ENCODE results near the gene CCDC9.

The CCDC9 gene

GRCh38 chr19:47255879-47256692 is at the start of gene CCDC9:
CCDC9 (plus strand) TSS chr19:47256525; CDS start chr19:47258401, 1,876 bp downstream.
- DNase-seq (ENCODE audit: low spot score): peak; percentile 97

- no peak for DNase-seq (ENCODE audit: low spot score)
These were observed 46.8 kb upstream of the CCDC9 start for GRCh38 chr19:47209319-47210179.

- DNase-seq (ENCODE audit: low spot score): no peak
These were observed 46.2 kb upstream of the CCDC9 start for GRCh38 chr19:47210180-47210490.

GRCh38 chr19:47210689-47211316 is 45.5 kb upstream of the CCDC9 start:
- peak; percentile 74 for DNase-seq (ENCODE audit: low spot score)

- no peak for DNase-seq (ENCODE audit: low spot score)
These were observed 40.7 kb upstream of the CCDC9 start for GRCh38 chr19:47215581-47215980.

- no peak for DNase-seq (ENCODE audit: low spot score)
These were observed 35.1 kb upstream of the CCDC9 start for GRCh38 chr19:47221080-47221841.

GRCh38 chr19:47221890-47222289 is 34.4 kb upstream of the CCDC9 start:
- DNase-seq (ENCODE audit: low spot score): no peak

GRCh38 chr19:47225746-47226425 is 30.4 kb upstream of the CCDC9 start:
- peak; percentile 90 for DNase-seq (ENCODE audit: low spot score)

- peak; percentile 85 for DNase-seq (ENCODE audit: low spot score)
These were observed 29.6 kb upstream of the CCDC9 start for GRCh38 chr19:47226426-47227351.

- DNase-seq (ENCODE audit: low spot score): peak; percentile 93
These were observed 28.8 kb upstream of the CCDC9 start for GRCh38 chr19:47227352-47228167.

GRCh38 chr19:47228168-47228936 is 28.0 kb upstream of the CCDC9 start:
- DNase-seq (ENCODE audit: low spot score): peak; percentile 74

- peak; percentile 23 for DNase-seq (ENCODE audit: low spot score)
These were observed 27.2 kb upstream of the CCDC9 start for GRCh38 chr19:47228937-47229675.

- peak; percentile 41 for DNase-seq (ENCODE audit: low spot score)
These were observed 26.7 kb upstream of the CCDC9 start for GRCh38 chr19:47229676-47230053.

- peak; percentile 55 for DNase-seq (ENCODE audit: low spot score)
These were observed 26.0 kb upstream of the CCDC9 start for GRCh38 chr19:47230054-47230920.

GRCh38 chr19:47230921-47231214 is 25.5 kb upstream of the CCDC9 start, which contains the start of gene BBC3:
BBC3 (minus strand) TSS chr19:47231199; CDS start chr19:47228431, 2,768 bp downstream.
- DNase-seq (ENCODE audit: low spot score): no peak

- peak; percentile 94 for DNase-seq (ENCODE audit: low spot score)
These were observed 24.9 kb upstream of the CCDC9 start for GRCh38 chr19:47231215-47232054.

All from kidney tubule cell (primary cell).